ENCODE data around the gene B3GAT3.

B3GAT3 gene

DNA sequence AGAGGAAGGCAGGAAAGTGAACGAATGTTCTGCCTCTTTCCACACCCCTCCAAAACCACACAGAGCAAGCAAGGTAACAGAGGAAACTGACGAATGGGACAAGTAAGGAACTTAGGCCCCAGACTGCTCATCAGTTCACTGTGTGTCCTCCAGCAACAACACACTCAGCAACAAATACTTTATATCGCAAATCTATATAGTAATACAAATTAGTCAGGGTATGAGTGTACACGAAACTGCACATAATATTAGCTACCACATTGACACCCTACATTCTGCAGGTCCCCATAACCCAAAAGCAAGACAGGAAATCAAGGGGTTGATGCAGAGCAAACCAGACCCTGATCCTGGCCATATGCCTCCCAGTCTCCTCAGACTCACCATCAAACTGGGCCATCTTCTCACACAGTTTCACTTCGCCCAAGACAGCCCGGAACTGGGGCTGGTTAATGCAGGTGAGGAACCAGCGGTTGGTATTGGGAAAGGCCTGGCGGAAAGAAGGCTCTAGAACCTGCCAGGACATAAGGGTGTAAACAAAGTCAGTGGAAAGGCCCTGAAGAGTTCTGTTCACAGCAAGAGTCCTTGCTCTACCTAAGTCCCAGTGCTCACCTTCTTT lies 54.7 kb downstream of the B3GAT3 start (continued):
- TF ChIP-seq SCRT2 (tag by site-specific recombination; IDR thresholded peaks at IDR 0.05): no peak

DNA sequence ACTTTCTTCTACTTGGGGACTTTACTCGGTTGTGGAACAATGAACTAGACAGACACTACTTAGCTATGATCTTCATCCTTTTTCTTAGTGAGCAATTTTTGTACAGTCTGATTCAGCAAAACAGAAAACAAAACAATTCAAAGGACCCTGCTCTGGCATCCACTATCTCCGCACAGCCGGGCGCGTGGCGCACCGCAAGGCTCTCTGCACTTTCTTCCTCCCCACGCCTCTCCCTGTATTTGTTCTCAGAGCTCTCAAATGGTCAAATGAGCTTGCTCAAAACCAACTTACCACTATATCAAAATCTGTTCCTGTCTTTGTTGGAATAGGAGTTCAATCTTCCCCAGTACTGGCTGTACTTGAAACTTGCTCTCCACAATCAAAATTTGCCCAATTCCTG lies 55.5 kb downstream of the B3GAT3 start:
- POLR2A ChIA-PET: interaction anchor here (0.8 to 1.9 kb wide), 5 partner anchors 8 to 145 kb away, joined by 3 to 5 read pairs (median 4); partner anchors contain the start of genes AHNAK, EEF1G and UQCC3
- TF ChIP-seq, protein P1, sequence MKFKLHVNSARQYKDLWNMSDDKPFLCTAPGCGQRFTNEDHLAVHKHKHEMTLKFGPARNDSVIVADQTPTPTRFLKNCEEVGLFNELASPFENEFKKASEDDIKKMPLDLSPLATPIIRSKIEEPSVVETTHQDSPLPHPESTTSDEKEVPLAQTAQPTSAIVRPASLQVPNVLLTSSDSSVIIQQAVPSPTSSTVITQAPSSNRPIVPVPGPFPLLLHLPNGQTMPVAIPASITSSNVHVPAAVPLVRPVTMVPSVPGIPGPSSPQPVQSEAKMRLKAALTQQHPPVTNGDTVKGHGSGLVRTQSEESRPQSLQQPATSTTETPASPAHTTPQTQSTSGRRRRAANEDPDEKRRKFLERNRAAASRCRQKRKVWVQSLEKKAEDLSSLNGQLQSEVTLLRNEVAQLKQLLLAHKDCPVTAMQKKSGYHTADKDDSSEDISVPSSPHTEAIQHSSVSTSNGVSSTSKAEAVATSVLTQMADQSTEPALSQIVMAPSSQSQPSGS (tag by site-specific recombination; IDR thresholded peaks at IDR 0.05; ENCODE audit: low read depth): no peak
- TF ChIP-seq ZNF214 (tag by site-specific recombination; IDR thresholded peaks at IDR 0.05; ENCODE audit: borderline replicate concordance): no peak
- TF ChIP-seq KLF1 (tag by site-specific recombination; IDR thresholded peaks at IDR 0.05): no peak
- TF ChIP-seq ZNF677 (tag by site-specific recombination; IDR thresholded peaks at IDR 0.05): no peak
- TF ChIP-seq ZNF311 (tag by site-specific recombination; IDR thresholded peaks at IDR 0.05; ENCODE audit: borderline replicate concordance): no peak
- TF ChIP-seq ZNF558 (tag by site-specific recombination; IDR thresholded peaks at IDR 0.05): no peak
- no peak for TF ChIP-seq ZNF239 (tag by site-specific recombination; IDR thresholded peaks at IDR 0.05)
- no peak for TF ChIP-seq ZNF223 (tag by site-specific recombination; IDR thresholded peaks at IDR 0.05)
- TF ChIP-seq ZNF391 (tag by site-specific recombination; IDR thresholded peaks at IDR 0.05; ENCODE audit: borderline replicate concordance, low read depth): no peak
- TF ChIP-seq ZNF48 (tag by site-specific recombination; IDR thresholded peaks at IDR 0.05): no peak
- TF ChIP-seq ZNF658 (tag by site-specific recombination; IDR thresholded peaks at IDR 0.05): no peak
- TF ChIP-seq ZNF596 (tag by site-specific recombination; IDR thresholded peaks at IDR 0.05): no peak
- no peak for TF ChIP-seq ZNF133 (tag by site-specific recombination; IDR thresholded peaks at IDR 0.05)
- TF ChIP-seq ZNF350 (tag by site-specific recombination; IDR thresholded peaks at IDR 0.05): no peak
- TF ChIP-seq ZNF335 (tag by site-specific recombination; conservative IDR thresholded peaks at IDR 0.05): no peak
- TF ChIP-seq, protein P2, sequence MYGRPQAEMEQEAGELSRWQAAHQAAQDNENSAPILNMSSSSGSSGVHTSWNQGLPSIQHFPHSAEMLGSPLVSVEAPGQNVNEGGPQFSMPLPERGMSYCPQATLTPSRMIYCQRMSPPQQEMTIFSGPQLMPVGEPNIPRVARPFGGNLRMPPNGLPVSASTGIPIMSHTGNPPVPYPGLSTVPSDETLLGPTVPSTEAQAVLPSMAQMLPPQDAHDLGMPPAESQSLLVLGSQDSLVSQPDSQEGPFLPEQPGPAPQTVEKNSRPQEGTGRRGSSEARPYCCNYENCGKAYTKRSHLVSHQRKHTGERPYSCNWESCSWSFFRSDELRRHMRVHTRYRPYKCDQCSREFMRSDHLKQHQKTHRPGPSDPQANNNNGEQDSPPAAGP (tag by site-specific recombination; IDR thresholded peaks at IDR 0.05): no peak
- TF ChIP-seq ZNF777 (tag by site-specific recombination; IDR thresholded peaks at IDR 0.05; ENCODE audit: borderline replicate concordance): no peak
- Histone ChIP-seq H3K9me3 (ENCODE audit: control insufficient read depth, insufficient read depth, low read depth, low read length) (no peaks in the 10 kb centered on the region), H3K4me3 (ENCODE audit: low read depth, low read length) (no peak overlapping the region), H3K4me1 (ENCODE audit: control insufficient read depth, insufficient read depth, low read length) (no peaks in the 10 kb centered on the region), H3K27ac (ENCODE audit: extremely low read depth, low read depth, low read length) (no peak overlapping the region), H3K36me3 (ENCODE audit: control insufficient read depth in 2 of 2, insufficient read depth in 1 of 2, low read length in 2 of 2) (peaks cover 47 to 90% of the 10 kb centered on the region in 2 experiments)
- CTCF ChIA-PET: interaction anchor here (0.7 to 1.7 kb wide), 6 partner anchors 10 to 1174 kb away, joined by 3 to 7 read pairs (median 5); partner anchors contain the start of gene TUT1
